Astrocyte of the spinal cord (primary cell): ENCODE measurements around the gene SUPT3H.
A peak's percentile ranks its signal among the peaks of the same experiment; 100 is the strongest.
"Not testable (repeated sequence)": the region's sequence is repeated elsewhere in the genome, so short reads cannot be mapped to it uniquely, and the experiment has no call there.

Experiments used
- DNase-seq: peaks from one replicate; pipeline ENCODE4 v3.0.0; 2011; ENCODE audit warnings: low read depth, low spot score
- H3K4me3 ChIP-seq: 2 replicates; pipeline ENCODE4 v1.5.1; 2011; ENCODE audit warnings: low read depth, mild to moderate bottlenecking, low read length, moderate library complexity
- CTCF ChIP-seq: IDR thresholded peaks from 2 replicates; pipeline ENCODE4 v1.5.1; 2012; ENCODE audit warnings: low read depth, mild to moderate bottlenecking, low read length, inconsistent platforms
- in situ Hi-C: cut with HindIII; loops from 2 replicates; pipeline ENCODE4 v1.10.0; 2017; ENCODE audit warnings: low sequenced_read_pairs

SUPT3H gene

GRCh38 chr6:45148711-45149341 is 228.9 kb downstream of the SUPT3H start:
- in situ Hi-C loops = no loop called here
- no peak overlapping the region for H3K4me3 ChIP-seq
- no peak for TF ChIP-seq CTCF
- peak; percentile 38 for DNase-seq

- no peak overlapping the region for H3K4me3 ChIP-seq
- in situ Hi-C loops = no loop called here
- TF ChIP-seq CTCF = no peak
- DNase-seq = peak; percentile 9
These were observed 229.5 kb downstream of the SUPT3H start for GRCh38 chr6:45148278-45148677.

GRCh38 chr6:45145658-45146057 is 232.1 kb downstream of the SUPT3H start:
- DNase-seq, H3K4me3 ChIP-seq, in situ Hi-C loops: not testable (repeated sequence)

GRCh38 chr6:45138765-45139164 is 239.0 kb downstream of the SUPT3H start:
- no peak overlapping the region for H3K4me3 ChIP-seq
- in situ Hi-C loops = no loop called here
- no peak for DNase-seq
- TF ChIP-seq CTCF = no peak

GRCh38 chr6:45136495-45136894 is 241.2 kb downstream of the SUPT3H start:
- TF ChIP-seq CTCF = no peak
- no peak overlapping the region for H3K4me3 ChIP-seq
- in situ Hi-C loops = no loop called here
- no peak for DNase-seq

GRCh38 chr6:45132658-45133294 is 245.0 kb downstream of the SUPT3H start:
- no peak for DNase-seq
- TF ChIP-seq CTCF = no peak
- in situ Hi-C loops = no loop called here
- H3K4me3 ChIP-seq = no peak overlapping the region

- H3K4me3 ChIP-seq = no peak overlapping the region
- no peak for TF ChIP-seq CTCF
- in situ Hi-C loops = no loop called here
- DNase-seq = peak; percentile 9
These were observed 245.7 kb downstream of the SUPT3H start for GRCh38 chr6:45132059-45132458.
